ENCODE measurements around the gene AAMDC.

AAMDC gene

GRCh38 chr11:77820565-77821348 is at the start of gene AAMDC, which contains the start of gene RSF1:
TSS of gene AAMDC (plus strand) at chr11:77821144. CDS start at chr11:77842497, 21,353 bp downstream.
TSS of gene RSF1 (minus strand) at chr11:77820722. CDS start at chr11:77820714, 8 bp downstream.
- Mint-ChIP-seq H3K9me3 (no peaks in the 10 kb centered on the region), H3K4me3 (peak within 1 kb of the TSS; percentile 99), H3K27me3 (no peaks in the 10 kb centered on the region), H3K27ac (peak within 1 kb of the TSS; percentile 98), H3K36me3 (no peaks in the 10 kb centered on the region), H3K4me1 (peaks cover 42% of the 10 kb centered on the region)

- Mint-ChIP-seq H3K36me3 (no peaks in the 10 kb centered on the region), H3K27ac (no peak overlapping the region), H3K4me3 (no peak overlapping the region), H3K27me3 (no peaks in the 10 kb centered on the region), H3K4me1 (peaks cover 76% of the 10 kb centered on the region), H3K9me3 (no peaks in the 10 kb centered on the region)
Measured at GRCh38 chr11:77775936-77776335, 45.0 kb upstream of the AAMDC start.

- Mint-ChIP-seq H3K4me1 (peaks cover 71% of the 10 kb centered on the region), H3K27me3 (no peaks in the 10 kb centered on the region), H3K4me3 (no peak overlapping the region), H3K9me3 (no peaks in the 10 kb centered on the region), H3K36me3 (peaks cover under 1% of the 10 kb centered on the region), H3K27ac (no peak overlapping the region)
Measured at GRCh38 chr11:77776455-77776854, 44.5 kb upstream of the AAMDC start.

- Mint-ChIP-seq H3K9me3 (no peaks in the 10 kb centered on the region), H3K27me3 (no peaks in the 10 kb centered on the region), H3K36me3 (peaks cover 6% of the 10 kb centered on the region), H3K4me1 (peaks cover 59% of the 10 kb centered on the region), H3K27ac (no peak overlapping the region), H3K4me3 (no peak overlapping the region)
Measured at GRCh38 chr11:77778118-77778517, 42.8 kb upstream of the AAMDC start.

- H3K27me3 Mint-ChIP-seq: no peaks in the 10 kb centered on the region
- H3K27ac Mint-ChIP-seq: peak overlapping the region; percentile 56
- no peaks in the 10 kb centered on the region for H3K9me3 Mint-ChIP-seq
- H3K4me1 Mint-ChIP-seq: peaks cover 57% of the 10 kb centered on the region
- peaks cover 6% of the 10 kb centered on the region for H3K36me3 Mint-ChIP-seq
- no peak overlapping the region for H3K4me3 Mint-ChIP-seq
Measured at GRCh38 chr11:77778549-77778948, 42.4 kb upstream of the AAMDC start.

DNA sequence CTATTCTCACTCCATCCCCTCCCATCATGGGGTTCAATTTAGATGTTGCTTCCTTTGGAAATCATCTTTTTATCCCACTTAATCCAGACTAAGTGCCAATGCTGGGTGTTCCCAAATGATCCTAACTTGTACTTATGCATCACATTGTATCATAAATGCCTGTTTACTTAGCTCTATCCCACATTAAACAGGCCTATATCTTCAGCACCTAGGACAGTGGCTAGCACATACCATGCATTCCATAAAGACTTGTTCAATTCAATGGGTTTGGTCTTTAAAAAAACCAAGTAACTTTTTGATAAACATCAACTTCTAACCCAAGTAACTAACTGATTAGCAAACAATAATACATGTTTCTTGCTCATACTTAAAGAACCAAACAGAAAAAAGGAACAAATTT is 41.0 kb upstream of the AAMDC start:
- H3K27me3 Mint-ChIP-seq: no peaks in the 10 kb centered on the region
- no peaks in the 10 kb centered on the region for H3K9me3 Mint-ChIP-seq
- H3K27ac Mint-ChIP-seq: peak overlapping the region; percentile 57
- H3K36me3 Mint-ChIP-seq: peaks cover 6% of the 10 kb centered on the region
- H3K4me3 Mint-ChIP-seq: no peak overlapping the region
- H3K4me1 Mint-ChIP-seq: peaks cover 60% of the 10 kb centered on the region

DNA sequence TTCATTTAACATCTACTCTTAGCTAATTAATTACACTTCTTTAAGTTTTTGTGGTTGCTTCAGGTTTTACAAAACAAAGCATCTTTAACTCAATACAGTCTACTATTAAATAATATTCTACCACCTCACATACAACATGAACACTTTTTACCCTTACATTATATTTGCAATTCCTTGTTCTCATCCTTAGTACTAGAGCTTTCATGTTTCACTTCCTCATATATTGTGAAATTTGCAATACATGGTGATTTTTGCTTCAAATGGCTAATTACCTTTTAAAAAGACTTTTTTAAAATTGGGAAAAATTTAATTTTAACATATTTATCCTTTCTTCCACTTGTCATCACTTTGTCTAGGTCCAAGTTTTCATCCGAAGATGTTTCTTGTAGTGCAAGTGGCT is 37.9 kb upstream of the AAMDC start:
- no peaks in the 10 kb centered on the region for H3K9me3 Mint-ChIP-seq
- H3K4me1 Mint-ChIP-seq: peaks cover 65% of the 10 kb centered on the region
- no peak overlapping the region for H3K27ac Mint-ChIP-seq
- no peak overlapping the region for H3K4me3 Mint-ChIP-seq
- H3K27me3 Mint-ChIP-seq: no peaks in the 10 kb centered on the region
- H3K36me3 Mint-ChIP-seq: peaks cover 6% of the 10 kb centered on the region

DNA sequence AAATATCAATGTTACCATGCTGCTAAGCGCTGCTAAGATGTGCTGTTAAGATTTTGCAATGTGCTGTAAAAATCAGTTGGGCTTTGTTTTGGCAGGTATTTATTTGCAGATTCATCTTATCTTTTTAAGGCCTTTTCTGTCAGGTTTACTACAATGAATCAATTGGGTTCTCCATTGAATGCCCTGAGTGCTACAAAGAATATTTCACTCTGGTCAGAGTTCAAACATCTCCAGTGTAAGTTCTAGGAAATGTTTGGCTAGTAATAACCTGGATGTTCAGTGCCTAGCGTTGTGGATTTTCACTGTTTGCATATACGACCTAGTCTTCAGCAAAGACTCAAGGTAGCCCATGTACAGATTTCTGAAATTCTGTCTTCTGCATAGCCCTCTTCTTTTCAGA is 36.4 kb upstream of the AAMDC start:
- Mint-ChIP-seq H3K9me3 (no peaks in the 10 kb centered on the region), H3K27me3 (no peaks in the 10 kb centered on the region), H3K36me3 (peaks cover 10% of the 10 kb centered on the region), H3K27ac (no peak overlapping the region), H3K4me3 (no peak overlapping the region), H3K4me1 (peaks cover 70% of the 10 kb centered on the region)

DNA sequence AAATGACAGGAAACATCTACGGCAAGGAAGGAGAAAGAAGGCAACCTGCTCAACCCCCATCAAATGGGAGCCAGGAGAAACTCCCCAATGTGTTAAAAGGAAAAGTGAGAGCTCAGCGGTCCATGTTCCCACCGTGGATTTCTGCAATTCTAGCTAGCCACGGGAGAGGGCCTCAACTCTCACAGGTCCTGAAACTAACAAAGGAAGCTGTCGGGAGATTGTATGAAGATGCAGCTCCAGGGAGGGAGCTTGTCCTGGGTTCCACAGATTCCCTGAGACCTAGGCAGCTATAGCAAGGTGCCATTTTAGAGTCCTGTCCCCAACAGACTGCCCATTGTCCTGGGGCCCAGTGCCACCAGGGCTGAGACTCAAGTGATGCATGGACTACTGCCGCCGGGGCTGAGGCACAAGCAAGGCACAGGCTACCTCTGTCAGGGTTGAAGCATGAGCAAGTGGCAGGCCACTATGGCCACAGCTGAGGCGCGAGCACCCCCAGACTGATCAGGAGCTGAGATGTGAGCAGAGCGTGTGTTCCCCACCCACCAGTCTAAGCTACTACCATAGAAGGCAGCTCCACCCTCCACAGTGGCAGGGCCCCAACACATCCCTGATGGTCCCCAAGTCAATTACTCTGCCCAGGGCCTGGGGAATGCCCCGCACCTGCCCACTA is 31.7 kb upstream of the AAMDC start:
- peaks cover 29% of the 10 kb centered on the region for H3K36me3 Mint-ChIP-seq
- no peaks in the 10 kb centered on the region for H3K9me3 Mint-ChIP-seq
- H3K4me1 Mint-ChIP-seq: peaks cover 90% of the 10 kb centered on the region
- no peak overlapping the region for H3K4me3 Mint-ChIP-seq
- no peaks in the 10 kb centered on the region for H3K27me3 Mint-ChIP-seq
- H3K27ac Mint-ChIP-seq: peak overlapping the region; percentile 84

GRCh38 chr11:77789731-77790476 is 31.0 kb upstream of the AAMDC start:
- H3K9me3 Mint-ChIP-seq: no peaks in the 10 kb centered on the region
- peaks cover 30% of the 10 kb centered on the region for H3K36me3 Mint-ChIP-seq
- H3K4me3 Mint-ChIP-seq: no peak overlapping the region
- peaks cover 90% of the 10 kb centered on the region for H3K4me1 Mint-ChIP-seq
- no peaks in the 10 kb centered on the region for H3K27me3 Mint-ChIP-seq
- H3K27ac Mint-ChIP-seq: no peak overlapping the region

- Mint-ChIP-seq H3K9me3 (no peaks in the 10 kb centered on the region), H3K27ac (no peak overlapping the region), H3K4me3 (no peak overlapping the region), H3K4me1 (peaks cover 95% of the 10 kb centered on the region), H3K27me3 (no peaks in the 10 kb centered on the region), H3K36me3 (peaks cover 31% of the 10 kb centered on the region)
Measured at GRCh38 chr11:77791301-77791700, 29.6 kb upstream of the AAMDC start.

DNA sequence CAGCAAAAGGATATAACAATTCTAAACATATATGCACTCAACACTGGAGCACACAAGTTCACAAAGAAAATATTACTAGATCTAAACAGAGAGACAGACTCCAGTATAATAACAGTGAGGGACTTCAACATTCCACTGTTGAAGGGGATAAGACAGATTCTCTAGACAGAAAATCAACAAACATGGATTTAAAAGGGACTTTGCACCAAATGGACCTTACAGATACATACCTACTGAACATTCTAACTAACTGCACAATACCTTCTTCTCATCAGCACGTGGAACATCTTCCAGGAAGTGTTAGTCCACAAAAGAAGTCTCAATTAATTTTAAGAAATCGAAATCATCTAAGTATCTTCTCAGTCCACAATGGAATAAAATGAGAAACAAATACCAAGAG is 27.0 kb upstream of the AAMDC start:
- Mint-ChIP-seq H3K9me3 (no peaks in the 10 kb centered on the region), H3K27me3 (no peaks in the 10 kb centered on the region), H3K27ac (no peak overlapping the region), H3K36me3 (peaks cover 36% of the 10 kb centered on the region), H3K4me1 (peaks cover 92% of the 10 kb centered on the region), H3K4me3 (peak overlapping the region; percentile 36)

DNA sequence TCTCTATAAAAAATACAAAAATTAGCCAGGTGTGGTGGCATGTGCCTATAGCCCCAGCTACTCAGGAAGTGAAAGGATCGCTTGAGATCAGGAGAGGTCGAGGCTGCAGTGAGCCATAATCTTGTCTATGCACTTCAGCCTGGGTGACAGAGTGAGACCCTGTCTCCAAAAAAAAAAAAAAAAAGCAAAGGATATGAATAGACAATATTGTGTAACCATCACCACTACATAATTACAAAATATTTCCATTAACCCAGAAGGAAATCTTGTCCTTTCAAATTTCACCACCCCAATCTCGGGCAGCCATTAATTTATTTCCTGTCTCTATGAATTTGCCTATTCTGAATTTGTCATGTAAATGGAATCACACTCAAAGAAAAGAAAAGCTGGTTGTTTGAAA is 21.6 kb upstream of the AAMDC start:
- peaks cover 14% of the 10 kb centered on the region for H3K36me3 Mint-ChIP-seq

DNA sequence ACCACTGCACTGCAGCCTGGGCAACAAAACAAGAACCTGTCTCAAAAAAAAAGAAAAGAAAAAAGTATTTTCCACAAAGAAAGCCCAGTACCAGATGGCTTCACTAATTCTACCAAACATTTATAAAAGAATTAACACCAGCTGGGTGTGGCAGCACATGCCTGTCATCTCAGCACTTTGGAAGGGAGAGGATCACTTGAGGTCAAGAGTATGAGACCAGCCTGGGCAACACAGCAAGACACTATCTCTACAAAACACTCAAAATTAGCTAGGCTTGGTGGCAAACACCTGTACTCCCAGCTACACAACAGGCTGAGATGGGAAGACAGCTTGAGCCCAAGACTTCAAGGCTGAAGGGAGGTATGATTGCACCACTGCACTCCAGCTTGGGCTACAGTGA is 20.5 kb upstream of the AAMDC start:
- H3K4me1 Mint-ChIP-seq: peaks cover 71% of the 10 kb centered on the region
- H3K4me3 Mint-ChIP-seq: no peak overlapping the region
- H3K27me3 Mint-ChIP-seq: no peaks in the 10 kb centered on the region
- peaks cover 12% of the 10 kb centered on the region for H3K36me3 Mint-ChIP-seq
- no peak overlapping the region for H3K27ac Mint-ChIP-seq
- H3K9me3 Mint-ChIP-seq: no peaks in the 10 kb centered on the region

More for the DNA sequence above, 21.6 kb upstream of the AAMDC start:
- Mint-ChIP-seq H3K27me3 (no peaks in the 10 kb centered on the region), H3K4me3 (no peak overlapping the region), H3K4me1 (peaks cover 82% of the 10 kb centered on the region), H3K27ac (no peak overlapping the region), H3K9me3 (no peaks in the 10 kb centered on the region)

GRCh38 chr11:77801477-77801876 is 19.5 kb upstream of the AAMDC start:
- H3K36me3 Mint-ChIP-seq: peaks cover 13% of the 10 kb centered on the region
- no peak overlapping the region for H3K4me3 Mint-ChIP-seq
- H3K27ac Mint-ChIP-seq: peak overlapping the region; percentile 74
- H3K4me1 Mint-ChIP-seq: peaks cover 69% of the 10 kb centered on the region
- H3K9me3 Mint-ChIP-seq: no peaks in the 10 kb centered on the region
- no peaks in the 10 kb centered on the region for H3K27me3 Mint-ChIP-seq

DNA sequence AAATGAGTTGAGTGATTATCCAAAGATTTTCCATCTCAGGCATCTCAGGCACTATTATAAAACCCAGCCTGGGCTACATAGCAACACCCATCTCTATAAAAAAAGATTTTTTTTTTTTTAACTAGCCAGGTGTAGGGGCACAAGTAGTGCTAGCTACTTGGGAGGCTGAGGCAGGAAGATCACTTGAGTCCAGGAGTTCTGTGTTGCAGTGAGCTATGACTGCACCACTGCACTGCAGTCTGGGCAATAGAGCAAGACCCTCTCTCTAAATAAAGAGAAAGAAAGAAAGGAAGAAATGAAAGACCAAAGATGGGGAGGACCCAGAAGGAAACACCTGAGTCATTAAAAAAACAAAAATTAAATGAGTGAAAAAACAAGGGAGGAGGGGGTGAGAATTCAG is 14.5 kb upstream of the AAMDC start:
- Mint-ChIP-seq H3K27ac (peak overlapping the region; percentile 25), H3K36me3 (peaks cover 15% of the 10 kb centered on the region), H3K9me3 (no peaks in the 10 kb centered on the region), H3K4me3 (peak overlapping the region; percentile 26), H3K4me1 (peaks cover 63% of the 10 kb centered on the region), H3K27me3 (no peaks in the 10 kb centered on the region)
